ENCODE measurements around the gene TNIK. TPM values are rescaled to one million over a fixed set of nuclear protein-coding genes. Genes with fewer than 3 reads are reported as not detected.

Gene TNIK
- total RNA-seq, 1 donor, result 24.2 TPM

DNA sequence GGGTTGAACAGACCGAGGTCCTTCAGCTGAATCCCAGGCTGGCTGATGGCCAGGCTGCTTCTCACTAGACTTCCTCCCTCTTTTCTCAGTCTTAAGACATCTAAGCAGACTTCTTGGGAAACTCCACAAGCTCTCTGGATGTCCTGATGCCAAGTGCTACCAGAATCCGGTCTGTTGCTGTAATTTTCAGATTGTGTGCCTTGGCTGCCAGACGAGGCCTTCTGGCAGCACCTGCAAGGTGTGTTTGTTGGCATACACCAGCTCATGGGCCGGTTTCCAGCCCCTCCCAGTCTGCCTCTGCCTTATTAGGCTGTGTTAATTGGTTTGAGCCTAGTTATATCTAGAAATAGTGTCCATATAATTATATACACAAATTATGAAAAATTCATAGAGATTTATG, 120.6 kb downstream of the TNIK start:
- TF ChIP-seq, protein P1, sequence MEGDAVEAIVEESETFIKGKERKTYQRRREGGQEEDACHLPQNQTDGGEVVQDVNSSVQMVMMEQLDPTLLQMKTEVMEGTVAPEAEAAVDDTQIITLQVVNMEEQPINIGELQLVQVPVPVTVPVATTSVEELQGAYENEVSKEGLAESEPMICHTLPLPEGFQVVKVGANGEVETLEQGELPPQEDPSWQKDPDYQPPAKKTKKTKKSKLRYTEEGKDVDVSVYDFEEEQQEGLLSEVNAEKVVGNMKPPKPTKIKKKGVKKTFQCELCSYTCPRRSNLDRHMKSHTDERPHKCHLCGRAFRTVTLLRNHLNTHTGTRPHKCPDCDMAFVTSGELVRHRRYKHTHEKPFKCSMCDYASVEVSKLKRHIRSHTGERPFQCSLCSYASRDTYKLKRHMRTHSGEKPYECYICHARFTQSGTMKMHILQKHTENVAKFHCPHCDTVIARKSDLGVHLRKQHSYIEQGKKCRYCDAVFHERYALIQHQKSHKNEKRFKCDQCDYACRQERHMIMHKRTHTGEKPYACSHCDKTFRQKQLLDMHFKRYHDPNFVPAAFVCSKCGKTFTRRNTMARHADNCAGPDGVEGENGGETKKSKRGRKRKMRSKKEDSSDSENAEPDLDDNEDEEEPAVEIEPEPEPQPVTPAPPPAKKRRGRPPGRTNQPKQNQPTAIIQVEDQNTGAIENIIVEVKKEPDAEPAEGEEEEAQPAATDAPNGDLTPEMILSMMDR (IDR thresholded peaks at IDR 0.05; ENCODE audit: insufficient read depth, low read length), result no peak
- no peak overlapping the region for H3K4me3 ChIP-seq (ENCODE audit: low read depth, low read length)
- DNase-seq (ENCODE audit: low read depth), result no peak

DNA sequence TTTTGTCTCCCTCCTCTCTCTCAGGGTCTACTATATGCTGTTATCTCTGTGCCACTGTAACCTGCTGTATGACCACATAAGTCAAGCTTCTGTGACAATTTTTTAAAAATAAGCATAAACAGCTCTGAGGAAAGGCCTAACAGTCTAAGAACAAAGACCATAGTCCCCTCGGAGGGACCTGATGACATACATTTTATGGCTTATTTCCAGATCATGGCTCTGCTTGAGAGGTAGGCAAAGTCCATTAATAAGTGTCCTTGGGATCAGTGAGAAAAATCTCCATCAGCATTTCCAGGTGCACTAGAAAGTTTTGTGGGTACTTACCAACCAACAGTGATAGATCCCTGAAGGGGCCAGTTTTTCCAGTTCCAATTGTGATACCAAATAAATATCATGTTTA, 123.8 kb downstream of the TNIK start:
- no peak for DNase-seq (ENCODE audit: low read depth)
- H3K4me3 ChIP-seq (ENCODE audit: low read depth, low read length), result no peak overlapping the region
- TF ChIP-seq, protein P1 (IDR thresholded peaks at IDR 0.05; ENCODE audit: insufficient read depth, low read length), result no peak

DNA sequence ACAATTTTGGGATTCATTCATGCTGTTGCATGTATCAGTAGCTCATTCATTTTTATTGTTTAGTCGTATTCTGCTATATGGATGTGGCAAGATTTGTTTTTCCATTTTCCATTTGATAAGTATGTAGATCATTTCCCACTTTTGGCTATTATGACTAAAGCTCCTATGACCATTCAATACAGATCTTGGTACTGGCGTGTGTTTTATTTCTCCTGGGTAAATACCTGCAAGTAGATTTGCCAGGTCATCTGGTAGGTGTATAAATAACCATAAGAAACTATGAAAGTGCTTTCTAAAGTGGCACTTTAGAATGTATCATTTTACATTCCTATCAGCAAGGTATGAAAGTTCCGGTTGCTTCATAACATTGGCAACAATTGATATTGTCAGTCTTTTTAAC, 124.6 kb downstream of the TNIK start:
- no peak overlapping the region for H3K4me3 ChIP-seq (ENCODE audit: low read depth, low read length)

DNA sequence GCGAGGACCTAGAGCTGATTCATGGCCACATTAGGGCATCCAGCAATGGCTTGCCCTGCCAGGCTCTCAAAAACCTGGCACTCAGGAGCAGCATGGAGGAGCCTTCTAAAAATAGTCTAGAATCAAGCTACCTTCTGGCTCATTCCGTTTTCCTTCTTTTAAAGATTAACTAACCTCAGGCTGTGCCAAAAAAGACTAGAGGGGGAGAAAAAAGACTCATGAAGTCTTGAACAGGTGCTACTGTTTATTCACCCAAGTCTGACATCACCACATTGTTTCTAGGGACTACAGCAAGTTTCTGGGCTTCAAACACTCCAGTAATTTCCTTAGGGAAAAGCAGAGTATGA, 125.8 kb downstream of the TNIK start:
- DNase-seq (ENCODE audit: low read depth), result peak; percentile 51
- TF ChIP-seq, protein P1 (IDR thresholded peaks at IDR 0.05; ENCODE audit: insufficient read depth, low read length), result no peak
- no peak overlapping the region for H3K4me3 ChIP-seq (ENCODE audit: low read depth, low read length)

More for the DNA sequence above, 124.6 kb downstream of the TNIK start:
- TF ChIP-seq, protein P1 (IDR thresholded peaks at IDR 0.05; ENCODE audit: insufficient read depth, low read length), result no peak
- no peak for DNase-seq (ENCODE audit: low read depth)

DNA sequence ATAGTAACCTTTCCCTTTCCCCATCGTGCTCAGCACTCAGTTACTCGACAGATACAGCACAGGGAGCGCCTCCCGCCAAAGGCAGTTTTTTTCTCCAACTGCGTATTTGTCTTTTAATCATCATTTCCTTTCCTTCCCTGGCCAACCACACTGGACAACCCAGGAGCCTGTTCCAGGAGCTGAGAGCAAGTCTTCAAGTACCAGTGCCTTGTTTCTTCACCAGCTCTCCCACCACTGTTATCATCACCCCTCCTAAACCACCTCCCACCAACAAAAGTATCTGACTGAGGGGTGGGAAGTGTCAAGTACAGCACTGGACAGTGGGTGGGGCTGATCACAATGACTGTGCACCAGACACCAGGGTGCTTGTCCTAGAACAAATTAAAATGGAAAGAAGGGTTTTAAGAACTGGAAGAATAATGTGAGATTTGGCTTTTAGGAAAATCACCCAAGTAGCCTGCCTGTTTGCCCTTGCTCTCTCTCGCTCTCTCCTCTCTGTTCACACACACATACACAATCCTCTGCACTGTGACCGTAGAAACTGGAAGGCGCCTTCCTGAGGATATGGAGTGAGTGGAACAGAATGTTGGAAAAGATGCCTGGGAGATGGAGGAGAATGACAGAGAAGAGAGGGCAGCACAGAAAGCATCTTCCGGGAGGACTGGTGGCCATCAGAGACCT, 126.3 kb downstream of the TNIK start:
- TF ChIP-seq, protein P1 (IDR thresholded peaks at IDR 0.05; ENCODE audit: insufficient read depth, low read length), result no peak
- no peak overlapping the region for H3K4me3 ChIP-seq (ENCODE audit: low read depth, low read length)
- no peak for DNase-seq (ENCODE audit: low read depth)

DNA sequence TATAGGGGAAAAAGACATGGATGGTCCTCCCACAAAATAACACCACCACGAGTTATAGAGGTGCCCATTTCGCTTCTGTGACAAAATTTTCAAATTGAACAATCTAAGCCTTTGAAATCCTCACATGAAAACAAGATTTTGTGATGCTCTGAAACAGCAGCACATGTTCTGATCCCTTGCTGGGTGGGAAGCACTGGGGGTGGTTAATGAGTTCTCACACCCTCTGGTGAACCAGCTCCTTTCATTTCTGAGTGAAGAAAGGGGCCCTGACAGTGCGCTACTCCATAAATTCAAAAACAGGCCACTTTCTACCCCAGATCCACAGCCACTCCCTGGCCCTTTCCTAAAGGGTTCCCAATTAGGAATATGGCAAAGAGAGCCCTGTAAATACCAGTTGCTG, 129.3 kb downstream of the TNIK start:
- no peak for DNase-seq (ENCODE audit: low read depth)
- no peak overlapping the region for H3K4me3 ChIP-seq (ENCODE audit: low read depth, low read length)
- TF ChIP-seq, protein P1 (IDR thresholded peaks at IDR 0.05; ENCODE audit: insufficient read depth, low read length), result no peak

DNA sequence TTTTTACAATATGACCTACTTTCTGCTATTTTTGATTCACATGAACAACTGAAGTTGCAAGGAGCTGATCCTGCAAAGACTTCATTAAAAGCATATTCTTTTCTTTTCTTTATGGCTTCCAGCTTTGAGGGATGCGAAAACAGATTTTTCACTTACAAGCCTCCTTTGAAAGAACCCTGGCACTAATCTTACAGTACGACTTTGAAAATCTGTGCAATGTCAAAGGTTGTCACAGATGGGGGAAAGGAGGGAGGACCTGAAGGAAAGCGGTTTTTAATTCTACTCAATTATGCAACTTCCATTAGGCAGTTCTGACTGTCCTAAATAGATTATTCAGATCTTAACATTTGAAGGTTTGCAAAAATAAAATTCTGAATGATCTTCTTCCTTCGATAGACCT, 130.5 kb downstream of the TNIK start:
- no peak overlapping the region for H3K4me3 ChIP-seq (ENCODE audit: low read depth, low read length)
- TF ChIP-seq, protein P1 (IDR thresholded peaks at IDR 0.05; ENCODE audit: insufficient read depth, low read length), result no peak
- DNase-seq (ENCODE audit: low read depth), result no peak

Data from fibroblast of the aortic adventitia (primary cell).